Thymus (tissue), 11 donors: Measurements from ENCODE around the gene PEX26. TPM values are rescaled to one million over a fixed set of nuclear protein-coding genes. Genes with fewer than 3 reads are reported as not detected.
"Not testable (repeated sequence)": the region's sequence is repeated elsewhere in the genome, so short reads cannot be mapped to it uniquely, and the experiment has no call there.

Source experiments
- DNase-seq, 9 donors: peaks; one replicate each; pipeline ENCODE4 v3.0.0-alpha.2; 2013; ENCODE audit warnings: low spot score in 9 of 9, low read depth in 6 of 9, missing footprints in 1 of 9
- H3K27ac ChIP-seq, 2 donors: one replicate each; pipeline ENCODE4 v1.5.1; 2013; ENCODE audit warnings: control low read depth in 1 of 2, low read depth in 1 of 2, low read length in 1 of 2, mild to moderate bottlenecking in 1 of 2, moderate library complexity in 1 of 2
- H3K27me3 ChIP-seq, 2 donors: one replicate each; pipeline ENCODE4 v1.5.1; 2013; ENCODE audit warnings: low read length in 1 of 2; ENCODE audit not compliant: control insufficient read depth in 2 of 2, insufficient read depth in 1 of 2
- H3K36me3 ChIP-seq, 2 donors: one replicate each; pipeline ENCODE4 v1.5.1; 2013; ENCODE audit warnings: low read length in 1 of 2, mild to moderate bottlenecking in 1 of 2, moderate library complexity in 1 of 2; ENCODE audit not compliant: control insufficient read depth in 2 of 2, insufficient read depth in 2 of 2
- H3K4me1 ChIP-seq, 2 donors: one replicate each; pipeline ENCODE4 v1.5.1; 2013; ENCODE audit warnings: low read length in 2 of 2; ENCODE audit not compliant: control insufficient read depth in 2 of 2, insufficient read depth in 2 of 2
- H3K4me3 ChIP-seq, 2 donors: one replicate each; pipeline ENCODE4 v1.5.1; 2013; ENCODE audit warnings: low read length in 2 of 2, control low read depth in 1 of 2, mild to moderate bottlenecking in 1 of 2
- H3K9me3 ChIP-seq, 2 donors: one replicate each; pipeline ENCODE4 v1.5.1; 2013; ENCODE audit warnings: low read length in 1 of 2, mild to moderate bottlenecking in 1 of 2; ENCODE audit not compliant: control insufficient read depth in 2 of 2, insufficient read depth in 1 of 2
- WGBS: extraction: QIAGEN DNeasy Blood & Tissue Kit; methylation state at CpG from one replicate; pipeline ENCODE4 v1.1.7; 2013; 5-methylcytosine and 5-hydroxymethylcytosine counted together
- polyA plus RNA-seq: library from polyadenylated mRNA; stranded (reverse); fragments of 200-250 nt; gene quantifications from one replicate; pipeline ENCODE4 v1.2.3, GENCODE V29; 2013
- total RNA-seq: library from RNA; stranded (reverse); fragments of 120-200 nt; gene quantifications from one replicate; pipeline ENCODE4 v1.2.4, GENCODE V29; 2013
- donor health status: healthy.

PEX26 gene
- total and polyA plus RNA-seq, 2 donors: 10.9 to 16.0 TPM

DNA sequence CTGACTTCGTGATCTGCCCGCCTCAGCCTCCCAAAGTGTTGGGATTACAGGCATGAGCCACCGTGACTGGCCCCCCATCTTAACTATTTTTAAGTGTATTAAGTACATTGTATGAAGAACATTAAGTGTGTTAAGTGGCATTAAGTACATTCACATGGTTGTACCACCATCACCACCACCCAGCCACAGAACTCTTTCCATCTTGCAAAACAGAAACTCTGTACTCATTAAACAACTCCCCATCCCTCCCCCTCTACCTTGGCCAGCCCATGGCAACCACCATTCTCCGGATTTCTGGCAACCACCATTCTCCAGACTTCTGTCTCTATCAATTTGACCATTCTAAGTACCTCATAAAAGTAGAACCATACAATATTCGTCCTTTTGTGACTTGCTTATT, 17.8 kb upstream of the PEX26 start:
- H3K27me3 ChIP-seq: peaks cover 0 to 2% of the 10 kb centered on the region in 2 donors
- no peak for DNase-seq
- H3K9me3 ChIP-seq: no peaks in the 10 kb centered on the region
- no peak overlapping the region for H3K27ac ChIP-seq
- H3K4me1 ChIP-seq: no peaks in the 10 kb centered on the region
- H3K36me3 ChIP-seq: no peaks in the 10 kb centered on the region
- no peak overlapping the region for H3K4me3 ChIP-seq
- WGBS: 92% methylated on average over 5 of the region's 5 CpGs

DNA sequence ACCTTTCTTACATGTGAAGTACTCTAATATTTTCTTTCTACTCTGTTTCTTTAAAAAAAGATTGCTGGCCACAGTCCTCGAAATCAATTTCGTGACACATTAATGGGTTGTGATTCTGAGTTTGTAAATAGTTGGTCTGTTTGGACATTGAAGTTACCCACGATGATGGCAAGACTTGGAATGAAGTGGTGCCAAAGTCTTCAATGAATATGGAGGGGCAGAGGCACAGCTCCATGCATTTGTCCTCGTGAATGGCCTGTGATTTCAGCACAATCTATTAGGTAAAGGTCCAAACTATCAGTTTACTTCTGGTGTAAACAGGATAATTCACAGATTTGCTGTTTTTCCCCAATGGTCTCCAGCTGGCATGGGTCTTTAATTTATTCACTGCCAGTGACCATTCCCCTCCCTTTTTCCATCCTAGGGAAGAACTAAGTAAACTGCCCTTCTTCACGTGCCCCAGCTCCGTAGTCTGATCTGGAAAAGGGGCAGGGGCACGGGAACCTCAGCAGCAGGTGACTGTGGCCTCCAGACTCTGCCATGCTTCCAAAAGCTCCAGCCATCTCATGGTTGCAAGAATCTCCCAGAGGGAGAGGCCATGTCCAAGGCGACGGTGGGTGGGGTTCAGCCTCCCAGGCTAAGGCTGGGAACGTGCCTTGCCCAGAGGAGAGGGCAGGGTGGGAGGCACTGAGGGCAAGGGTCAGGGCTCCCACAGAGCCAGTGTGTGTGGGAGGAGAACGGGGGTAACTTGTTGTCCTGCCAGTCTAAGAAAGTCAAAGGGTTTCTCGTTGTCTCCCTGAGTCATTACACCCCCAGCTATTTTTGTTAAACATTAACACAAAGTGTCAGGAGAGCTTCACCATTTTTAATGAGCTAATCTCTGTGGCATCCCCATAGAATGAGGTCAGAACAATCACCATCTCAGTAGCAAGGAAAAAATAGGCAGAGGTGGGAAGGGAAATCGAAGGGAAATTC, 16.9 kb upstream of the PEX26 start:
- no peaks in the 10 kb centered on the region for H3K9me3 ChIP-seq
- peaks cover 0 to under 1% of the 10 kb centered on the region in 2 donors for H3K4me1 ChIP-seq
- H3K27me3 ChIP-seq: peaks cover 0 to 5% of the 10 kb centered on the region in 2 donors
- WGBS: 93% methylated on average over 13 of the region's 13 CpGs
- no peak for DNase-seq
- no peak overlapping the region for H3K4me3 ChIP-seq
- no peaks in the 10 kb centered on the region for H3K36me3 ChIP-seq
- no peak overlapping the region for H3K27ac ChIP-seq

GRCh38 chr22:18062421-18062820, 15.4 kb upstream of the PEX26 start:
- no peak overlapping the region for H3K27ac ChIP-seq

GRCh38 chr22:18063306-18063705, 14.5 kb upstream of the PEX26 start:
- WGBS: 98% methylated on average over 7 of the region's 7 CpGs

More at GRCh38 chr22:18062421-18062820, 15.4 kb upstream of the PEX26 start:
- 97% methylated on average over 3 of the region's 3 CpGs for WGBS
- peaks cover 0 to 10% of the 10 kb centered on the region in 2 donors for H3K4me1 ChIP-seq
- peaks cover 0 to 7% of the 10 kb centered on the region in 2 donors for H3K27me3 ChIP-seq
- H3K9me3 ChIP-seq: no peaks in the 10 kb centered on the region
- H3K4me3 ChIP-seq: no peak overlapping the region
- no peaks in the 10 kb centered on the region for H3K36me3 ChIP-seq
- no peak for DNase-seq

GRCh38 chr22:18063715-18064114, 14.1 kb upstream of the PEX26 start:
- H3K36me3 ChIP-seq, H3K9me3 ChIP-seq, H3K27ac ChIP-seq, H3K4me1 ChIP-seq, H3K4me3 ChIP-seq, DNase-seq: not testable (repeated sequence)
- H3K27me3 ChIP-seq: peaks cover 0 to 14% of the 10 kb centered on the region in 2 donors
- 95% methylated on average over 6 of the region's 6 CpGs for WGBS

More at GRCh38 chr22:18063306-18063705, 14.5 kb upstream of the PEX26 start:
- DNase-seq: no peak
- no peaks in the 10 kb centered on the region for H3K36me3 ChIP-seq
- H3K4me1 ChIP-seq: peaks cover 0 to 10% of the 10 kb centered on the region in 2 donors
- peaks cover 0 to 12% of the 10 kb centered on the region in 2 donors for H3K27me3 ChIP-seq
- H3K27ac ChIP-seq: no peak overlapping the region
- H3K9me3 ChIP-seq: no peaks in the 10 kb centered on the region
- no peak overlapping the region for H3K4me3 ChIP-seq

- 99% methylated on average over 7 of the region's 7 CpGs for WGBS
- Histone ChIP-seq H3K4me1 (peaks cover 0 to 10% of the 10 kb centered on the region in 2 donors), H3K27ac (no peak overlapping the region), H3K36me3 (no peaks in the 10 kb centered on the region), H3K27me3 (peaks cover 0 to 14% of the 10 kb centered on the region in 2 donors), H3K9me3 (no peaks in the 10 kb centered on the region), H3K4me3 (no peak overlapping the region)
- DNase-seq: no peak
Observed at GRCh38 chr22:18064636-18065035, 13.2 kb upstream of the PEX26 start.

DNA sequence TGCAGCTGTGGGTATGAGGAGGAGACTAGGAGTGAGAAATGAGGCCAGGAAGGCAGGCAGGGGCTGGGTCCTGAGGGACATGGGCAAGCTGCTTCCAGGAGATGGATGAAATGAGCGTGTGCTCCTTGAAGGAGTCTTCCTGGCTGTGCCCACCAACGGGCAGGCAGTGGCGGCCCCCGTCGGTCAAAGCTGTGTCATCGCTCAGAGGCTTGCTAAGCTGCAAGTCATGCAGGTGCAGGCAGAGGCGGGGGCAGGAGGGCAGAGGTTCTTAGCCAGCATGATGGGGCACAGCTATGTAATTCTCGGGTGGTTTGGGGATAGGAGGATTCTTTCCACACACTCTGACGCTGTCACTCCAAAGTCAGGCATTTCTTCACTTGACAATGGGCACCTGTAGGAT, 12.5 kb upstream of the PEX26 start:
- 52% methylated on average over 9 of the region's 9 CpGs for WGBS
- DNase-seq: no peak
- Histone ChIP-seq H3K4me3 (no peak overlapping the region), H3K27ac (no peak overlapping the region), H3K27me3 (peaks cover 0 to 14% of the 10 kb centered on the region in 2 donors), H3K9me3 (no peaks in the 10 kb centered on the region), H3K36me3 (no peaks in the 10 kb centered on the region), H3K4me1 (peaks cover 0 to 10% of the 10 kb centered on the region in 2 donors)

- H3K36me3 ChIP-seq: no peaks in the 10 kb centered on the region
- peaks cover 0 to 11% of the 10 kb centered on the region in 2 donors for H3K27me3 ChIP-seq
- WGBS: 50% methylated on average over 12 of the region's 12 CpGs
- no peak overlapping the region for H3K27ac ChIP-seq
- no peaks in the 10 kb centered on the region for H3K9me3 ChIP-seq
- H3K4me3 ChIP-seq: no peak overlapping the region
- no peak for DNase-seq
- peaks cover 0 to 10% of the 10 kb centered on the region in 2 donors for H3K4me1 ChIP-seq
Observed at GRCh38 chr22:18066181-18066859, 11.5 kb upstream of the PEX26 start.

GRCh38 chr22:18067121-18067520, 10.7 kb upstream of the PEX26 start:
- Histone ChIP-seq H3K27me3 (peaks cover 0 to 11% of the 10 kb centered on the region in 2 donors), H3K4me3 (no peak overlapping the region), H3K4me1 (peaks cover 0 to 10% of the 10 kb centered on the region in 2 donors), H3K36me3 (no peaks in the 10 kb centered on the region), H3K27ac (no peak overlapping the region), H3K9me3 (no peaks in the 10 kb centered on the region)
- DNase-seq: no peak
- 98% methylated on average over 3 of the region's 3 CpGs for WGBS
